Right renal cortex interstitium (tissue), 3 donors: ENCODE results near the gene INPP5B. TPM values are rescaled to one million over a fixed set of nuclear protein-coding genes. Genes with fewer than 3 reads are reported as not detected.
"Not testable (repeated sequence)": the region's sequence is repeated elsewhere in the genome, so short reads cannot be mapped to it uniquely, and the experiment has no call there.

Source experiments
- DNase-seq, 3 donors: peaks; one replicate each; pipeline ENCODE4 v3.0.0-alpha.2; 2013; ENCODE audit warnings: low read depth in 3 of 3, low spot score in 2 of 3
- polyA plus RNA-seq, 3 donors: library from polyadenylated mRNA; unstranded; fragments of 120-200 nt; gene quantifications; one replicate each; pipeline ENCODE4 v1.2.1, GENCODE V29; 2013; ENCODE audit not compliant: insufficient read length in 3 of 3

The INPP5B gene
- polyA plus RNA-seq, 3 donors, result 17.0 to 18.9 (median 17.8) TPM

DNA sequence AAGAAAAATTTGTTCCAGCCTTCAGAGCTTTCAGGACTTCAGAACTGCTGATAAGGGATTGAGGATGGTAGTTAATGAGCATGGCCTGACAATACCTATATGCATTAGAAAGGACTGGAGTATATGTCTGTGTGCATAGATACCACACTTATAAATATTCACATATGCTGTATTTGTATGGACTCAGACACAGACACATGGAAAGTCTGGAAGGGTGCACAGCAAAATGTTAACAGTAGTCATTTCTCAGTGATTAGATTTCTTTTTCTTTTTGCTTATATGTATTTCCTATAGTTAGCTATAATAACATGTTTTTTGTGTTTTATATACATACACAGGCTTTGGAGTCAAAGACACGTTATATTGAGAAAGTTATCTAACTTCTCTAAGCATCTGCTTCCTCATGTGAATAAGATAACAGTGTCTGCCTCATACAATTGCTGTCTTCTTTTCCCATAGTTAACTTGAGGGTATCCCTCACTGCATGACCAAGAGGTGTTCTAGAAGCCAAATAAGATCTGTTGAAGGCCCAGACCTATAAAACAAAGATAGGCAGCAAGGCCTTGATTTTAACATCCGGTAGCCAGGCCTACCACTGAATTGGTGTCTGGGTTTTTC lies 31.3 kb downstream of the INPP5B start:
- DNase-seq, result no peak

DNA sequence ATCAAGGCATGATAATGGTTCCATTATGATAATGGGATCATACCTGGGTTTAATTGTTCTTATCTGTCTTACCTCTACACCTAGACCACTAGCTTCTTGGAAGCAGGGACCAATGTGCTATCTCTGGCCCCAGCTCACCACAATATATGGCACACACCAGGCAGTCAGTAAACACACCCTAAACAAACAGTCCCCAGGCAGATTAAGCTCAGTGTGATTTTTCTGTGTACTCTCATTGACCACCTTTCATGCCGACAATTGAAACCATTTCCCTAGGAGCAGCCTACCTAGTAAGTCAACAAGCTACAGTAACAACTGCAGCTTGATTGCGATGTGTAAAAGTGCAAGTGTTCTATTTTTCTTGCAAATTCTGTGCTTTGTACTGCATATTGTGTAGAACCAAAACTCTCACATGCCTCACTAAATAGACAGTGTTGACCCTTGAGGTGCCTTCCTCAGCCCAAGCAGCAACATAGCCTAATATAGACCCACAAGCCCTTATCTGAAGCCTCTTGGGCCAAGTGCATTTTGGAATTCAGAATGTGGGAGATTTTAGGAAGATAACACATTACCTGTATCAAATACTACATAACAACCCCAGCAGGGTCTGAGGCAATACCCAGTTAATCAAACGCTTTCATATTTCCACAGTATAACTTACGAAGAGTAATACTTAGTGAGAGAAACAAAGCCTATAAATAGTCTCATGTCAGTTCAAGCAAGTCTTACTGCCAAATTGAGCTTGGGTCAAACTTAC lies 32.0 kb downstream of the INPP5B start:
- no peak for DNase-seq

DNA sequence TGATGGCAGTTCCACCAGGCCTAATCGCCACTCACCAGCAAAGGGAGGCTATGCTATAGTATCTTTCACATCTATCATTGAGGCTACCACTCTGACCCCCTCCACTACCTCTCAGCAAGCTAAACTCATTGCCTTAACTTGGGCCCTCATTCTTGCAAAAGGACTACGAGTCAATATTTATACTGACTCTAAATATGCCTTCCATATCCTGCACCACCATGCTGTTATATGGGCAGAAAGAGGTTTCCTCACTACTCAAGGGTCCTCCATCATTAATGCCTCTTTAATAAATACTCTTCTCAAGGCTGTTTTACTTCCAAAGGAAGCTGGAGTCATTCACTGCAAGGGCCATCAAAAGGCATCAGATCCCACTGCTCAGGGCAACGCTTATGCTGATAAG lies 35.4 kb downstream of the INPP5B start:
- not testable (repeated sequence) for DNase-seq

DNA sequence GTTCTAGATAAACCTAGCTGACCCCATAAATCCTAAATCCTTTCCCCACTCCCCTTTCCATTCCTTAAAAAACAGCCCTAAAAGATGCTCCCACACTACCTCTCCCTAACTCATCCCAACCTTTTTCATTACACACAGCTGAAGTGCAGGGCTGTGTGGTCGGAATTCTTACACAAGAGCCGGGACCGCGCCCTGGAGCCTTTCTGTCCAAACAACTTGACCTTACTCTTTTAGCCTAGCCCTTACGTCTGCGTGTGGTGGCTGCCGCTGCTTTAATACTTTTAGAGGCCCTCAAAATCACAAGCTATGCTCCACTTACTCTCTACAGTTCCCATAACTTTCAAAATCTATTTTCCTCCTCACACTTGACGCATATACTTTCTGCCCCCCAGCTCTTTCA lies 36.0 kb downstream of the INPP5B start:
- DNase-seq, result not testable (repeated sequence)

DNA sequence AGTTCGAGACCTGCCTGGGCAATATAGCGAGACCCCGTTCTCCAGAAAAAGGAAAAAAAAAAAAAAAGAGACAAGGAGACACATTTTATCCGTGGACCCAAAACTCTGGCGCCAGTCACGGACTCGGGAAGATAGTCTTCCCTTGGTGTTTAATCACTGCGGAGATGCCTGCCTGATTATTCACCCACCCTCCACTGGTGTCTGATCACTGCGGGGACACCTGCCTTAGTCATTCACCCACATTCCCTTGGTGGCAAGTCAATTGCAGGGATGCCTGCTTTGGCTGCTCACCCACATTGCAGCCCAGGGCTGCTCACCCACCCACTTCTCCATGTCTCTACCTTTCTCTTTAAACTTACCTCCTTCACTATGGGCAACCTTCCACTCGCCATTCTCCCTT lies 38.3 kb downstream of the INPP5B start:
- not testable (repeated sequence) for DNase-seq

DNA sequence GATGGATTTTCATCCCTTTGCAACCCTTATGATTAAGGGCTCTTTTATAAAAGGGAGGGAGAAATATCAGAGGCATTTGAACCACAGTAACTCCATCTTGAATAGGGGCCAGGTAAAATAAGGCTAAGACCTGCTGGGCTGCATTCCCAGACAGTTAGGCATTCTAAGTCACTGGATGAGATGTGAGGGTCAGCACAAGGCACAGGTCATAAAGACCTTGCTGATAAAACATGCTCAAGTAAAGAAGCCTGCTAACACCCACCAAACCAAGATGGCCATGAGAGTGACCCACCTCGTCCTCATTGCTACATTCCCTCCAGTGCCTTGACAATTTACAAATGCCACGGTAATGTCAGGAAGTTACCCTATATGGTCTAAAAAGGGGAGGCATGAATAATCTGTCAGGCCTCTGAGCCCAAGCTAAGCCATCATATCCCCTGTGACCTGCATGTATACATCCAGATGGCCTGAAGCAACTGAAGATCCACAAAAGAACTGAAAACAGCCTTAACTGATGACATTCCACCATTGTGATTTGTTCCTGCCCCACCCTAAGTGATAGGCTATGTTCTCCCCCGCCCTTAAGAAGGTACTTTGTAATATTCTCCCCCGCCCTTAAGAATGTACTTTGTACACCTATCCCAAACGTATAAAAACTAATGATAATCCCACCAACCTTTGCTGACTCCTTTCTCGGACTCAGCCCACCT lies 39.3 kb downstream of the INPP5B start:
- not testable (repeated sequence) for DNase-seq

DNA sequence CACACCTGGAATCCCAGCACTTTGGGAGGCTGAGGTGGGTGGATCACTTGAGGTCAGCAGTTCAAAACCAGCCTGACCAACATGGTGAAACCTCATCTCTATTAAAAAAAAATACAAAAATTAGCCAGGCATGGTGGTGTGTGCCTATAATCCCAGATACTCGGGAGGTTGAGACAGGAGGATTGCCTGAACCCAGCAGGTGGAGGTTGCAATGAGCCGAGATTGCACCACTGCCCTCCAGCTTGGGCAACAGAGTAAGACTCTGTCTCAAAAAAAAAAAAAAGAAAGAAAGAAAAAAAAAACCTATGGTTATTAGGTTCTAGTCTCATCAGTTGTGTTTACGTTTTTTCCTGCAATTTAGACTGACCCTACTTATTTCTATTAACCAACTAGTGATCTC lies 40.3 kb downstream of the INPP5B start:
- DNase-seq, result not testable (repeated sequence)

DNA sequence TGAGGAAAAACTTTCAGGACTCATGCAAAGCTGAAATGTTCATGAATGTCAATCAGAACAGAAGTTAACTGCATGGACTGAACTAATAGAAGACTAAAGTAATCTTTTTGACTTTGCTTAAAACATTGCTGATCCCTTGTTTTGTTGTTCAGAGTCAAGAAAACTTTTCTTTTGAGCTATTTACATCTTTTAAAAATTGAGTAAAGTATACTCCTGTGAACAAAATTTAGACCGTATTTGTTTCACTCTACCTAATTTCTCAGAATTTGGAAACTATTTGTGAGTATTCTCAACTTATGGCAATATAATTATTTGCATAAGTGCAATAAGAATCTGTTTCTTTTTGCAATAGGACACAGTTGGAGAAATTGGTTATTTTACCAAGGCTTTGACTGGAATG lies 41.1 kb downstream of the INPP5B start:
- DNase-seq, result no peak

DNA sequence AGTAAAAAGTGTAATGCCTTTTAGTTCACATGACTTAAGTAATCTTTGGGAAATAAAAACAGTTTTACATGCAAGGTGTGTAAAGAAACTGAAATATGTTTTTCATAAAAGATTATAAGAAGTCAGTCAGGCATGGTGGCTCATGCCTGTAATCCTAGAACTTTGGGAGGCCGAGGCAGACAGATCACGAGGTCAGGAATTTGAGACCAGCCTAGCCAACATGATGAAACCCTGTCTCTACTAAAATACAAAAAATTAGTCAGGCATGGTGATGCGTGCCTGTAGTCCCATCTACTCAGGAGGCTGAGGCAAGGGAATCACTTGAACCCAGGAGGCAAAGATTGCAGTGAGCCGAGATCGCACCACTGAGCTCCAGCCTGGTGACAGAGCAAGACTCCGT lies 42.9 kb downstream of the INPP5B start:
- DNase-seq, result not testable (repeated sequence)

DNA sequence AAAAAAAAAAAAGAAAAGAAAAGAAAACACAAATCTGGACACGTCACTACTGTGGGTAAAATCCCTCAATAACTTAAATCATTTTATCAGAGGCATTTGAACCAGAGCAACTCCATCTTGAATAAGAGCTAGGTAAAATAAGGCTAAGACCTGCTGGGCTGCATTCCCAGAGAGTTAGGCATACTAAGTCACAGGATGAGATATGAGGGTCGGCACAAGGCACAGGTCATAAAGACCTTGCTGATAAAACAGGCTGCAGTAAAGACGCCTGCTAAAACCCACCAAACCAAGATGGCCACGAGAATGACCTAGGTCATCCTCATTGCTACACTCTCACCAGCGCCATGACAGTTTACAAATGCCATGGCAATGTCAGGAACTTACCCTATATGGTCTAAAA lies 43.9 kb downstream of the INPP5B start:
- DNase-seq, result no peak

DNA sequence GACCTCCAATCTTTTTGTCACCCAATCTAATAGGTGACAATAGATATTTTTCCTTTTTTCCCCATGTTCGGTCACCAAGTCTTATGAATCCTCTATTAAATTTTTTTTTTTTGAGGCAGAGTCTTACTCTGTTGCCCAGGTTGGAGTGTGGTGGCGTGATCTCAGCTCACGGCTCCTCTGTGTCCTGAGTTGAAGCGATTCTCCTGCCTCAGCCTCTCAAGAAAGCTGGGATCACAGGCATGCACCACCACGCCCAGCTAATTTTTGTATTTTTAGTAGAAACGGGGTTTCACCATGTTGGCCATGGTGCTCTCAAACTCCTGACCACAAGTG lies 45.0 kb downstream of the INPP5B start:
- DNase-seq, result no peak

DNA sequence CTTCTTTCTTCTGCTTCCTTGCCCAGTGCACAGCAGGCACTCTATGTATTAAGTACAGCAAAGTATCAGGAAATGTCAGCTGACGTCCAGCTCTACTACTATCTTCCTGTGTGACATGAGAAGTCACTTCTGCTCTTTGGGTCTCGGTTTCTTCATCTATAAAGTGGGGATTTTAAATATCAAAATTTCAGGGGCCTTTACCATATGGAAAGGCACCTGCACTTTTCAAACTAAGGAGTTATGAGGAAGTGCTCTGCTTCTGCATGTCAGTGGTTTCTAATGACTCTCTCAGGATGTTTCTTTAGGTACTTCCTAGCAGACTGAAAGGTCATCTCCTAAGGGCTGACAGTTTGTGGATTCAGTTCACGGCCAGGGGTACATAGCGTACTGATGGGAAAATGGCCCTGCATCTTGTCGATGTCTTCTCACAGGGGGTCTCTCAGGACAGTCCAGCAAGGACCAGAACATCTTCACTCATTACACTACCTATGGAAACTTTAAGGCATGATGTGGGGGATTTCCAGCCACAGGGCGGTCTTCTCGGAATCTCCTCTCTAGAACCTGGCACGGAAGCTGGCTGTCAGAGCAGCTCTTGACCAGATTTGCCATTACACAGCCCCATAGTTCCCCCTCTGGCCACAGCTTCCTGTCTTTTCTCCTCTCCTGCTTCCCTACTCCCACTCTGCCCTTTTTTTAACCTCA lies 45.5 kb downstream of the INPP5B start:
- no peak for DNase-seq

DNA sequence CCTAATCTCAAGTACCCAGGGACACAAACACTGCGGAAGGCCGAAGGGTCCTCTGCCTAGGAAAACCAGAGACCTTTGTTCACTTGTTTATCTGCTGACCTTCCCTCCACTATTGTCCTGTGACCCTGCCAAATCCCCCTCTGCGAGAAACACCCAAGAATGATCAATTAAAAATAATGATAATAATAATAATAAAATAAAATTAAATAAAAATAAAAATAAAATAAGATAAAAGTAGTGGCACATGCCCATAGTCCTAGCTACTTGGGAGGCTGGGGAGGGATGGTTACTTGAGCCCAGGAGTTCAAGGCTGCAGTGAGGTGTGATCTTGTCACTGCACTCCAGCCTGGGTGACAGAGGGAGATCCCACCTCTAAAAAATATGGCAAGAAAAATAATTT lies 49.3 kb downstream of the INPP5B start:
- DNase-seq, result not testable (repeated sequence)

DNA sequence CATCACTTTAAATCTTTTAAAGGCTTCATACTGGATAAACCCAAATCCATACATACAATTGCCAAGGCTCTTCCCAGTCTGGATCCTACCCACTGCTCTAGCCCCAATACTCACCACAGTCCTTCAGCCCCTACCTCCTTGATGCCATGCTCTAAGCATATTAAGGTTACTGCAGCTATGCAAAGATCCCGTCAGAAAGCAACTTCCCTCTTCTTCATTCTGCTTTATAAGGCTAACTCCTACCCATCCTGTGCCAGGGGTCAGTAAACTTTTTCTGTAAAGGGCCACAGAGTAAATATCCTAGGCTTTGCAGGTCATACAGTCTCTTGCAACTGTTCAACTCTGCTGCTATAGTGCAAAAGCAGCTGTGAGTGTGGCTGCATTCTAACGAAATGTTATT lies 53.2 kb downstream of the INPP5B start:
- DNase-seq, result no peak

DNA sequence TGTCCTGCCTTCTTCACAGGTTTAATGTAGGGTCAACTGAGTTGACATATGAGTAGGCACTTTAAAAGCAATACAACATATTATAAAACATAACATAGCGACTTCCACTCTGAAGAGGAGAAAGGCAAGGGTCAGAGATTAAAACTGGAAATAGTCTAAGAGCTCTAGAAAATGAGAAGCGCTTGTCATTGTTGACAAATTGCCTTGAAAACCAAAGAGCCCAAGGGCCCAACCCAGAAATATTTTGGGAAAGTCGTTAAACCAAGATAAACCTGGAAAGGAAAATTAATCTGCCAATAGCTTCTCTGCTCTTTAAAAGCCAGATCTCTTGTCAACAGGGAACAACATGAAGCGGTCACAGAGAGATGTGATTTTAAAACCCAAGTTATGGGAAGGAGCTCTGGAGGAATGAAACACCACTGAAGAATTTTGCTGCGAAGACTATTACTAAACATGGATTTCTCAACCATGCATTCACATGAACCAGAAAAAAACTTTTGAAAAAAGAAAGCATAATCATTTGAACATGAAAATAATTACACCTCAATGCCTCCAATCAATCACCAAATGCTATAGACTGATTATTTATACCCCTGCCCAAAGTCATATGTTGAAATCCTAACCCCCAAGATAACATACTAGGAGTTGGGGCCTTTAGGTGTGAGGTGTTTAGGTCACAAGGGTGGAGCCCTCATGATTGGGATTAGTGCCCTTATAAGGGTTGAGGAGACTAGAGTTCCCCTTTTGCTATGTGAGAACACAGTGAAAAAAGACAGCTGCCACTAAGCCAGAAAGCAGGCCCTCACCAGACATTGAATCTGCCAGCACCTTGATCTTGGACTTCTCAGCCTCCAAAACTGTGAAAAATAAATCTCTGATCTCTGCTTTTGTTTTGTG lies 54.5 kb downstream of the INPP5B start:
- DNase-seq, result no peak

DNA sequence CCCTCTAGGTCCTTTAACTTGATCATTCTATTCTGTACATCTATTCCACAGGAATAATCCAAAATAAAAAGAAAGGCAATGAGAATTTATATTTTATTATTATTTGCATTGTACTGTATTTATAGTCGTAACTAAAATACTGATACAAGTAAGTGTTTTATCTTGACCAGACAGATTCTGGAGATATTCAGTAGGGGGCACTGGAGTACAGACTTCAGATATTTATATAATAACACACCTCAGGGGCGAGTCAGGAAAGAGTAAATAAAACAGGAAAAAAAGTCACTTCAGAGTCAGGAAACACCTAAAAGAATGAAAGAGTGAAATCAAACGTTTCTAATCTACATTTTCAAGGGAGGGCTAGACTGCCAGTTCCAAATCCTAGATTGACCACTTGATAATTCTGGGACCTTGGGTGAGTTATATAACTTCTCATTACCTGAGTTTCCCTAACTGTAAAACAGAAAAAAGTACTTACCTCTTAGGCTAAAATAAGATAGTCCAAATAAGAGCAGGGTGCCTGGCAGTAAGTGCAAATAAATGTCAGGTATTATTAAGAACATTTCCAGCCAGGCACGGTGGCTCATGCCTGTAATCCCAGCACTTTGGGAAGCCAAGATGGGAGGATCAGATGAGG lies 56.4 kb downstream of the INPP5B start:
- peak in 2 of 3 donors; percentile 7 for DNase-seq

DNA sequence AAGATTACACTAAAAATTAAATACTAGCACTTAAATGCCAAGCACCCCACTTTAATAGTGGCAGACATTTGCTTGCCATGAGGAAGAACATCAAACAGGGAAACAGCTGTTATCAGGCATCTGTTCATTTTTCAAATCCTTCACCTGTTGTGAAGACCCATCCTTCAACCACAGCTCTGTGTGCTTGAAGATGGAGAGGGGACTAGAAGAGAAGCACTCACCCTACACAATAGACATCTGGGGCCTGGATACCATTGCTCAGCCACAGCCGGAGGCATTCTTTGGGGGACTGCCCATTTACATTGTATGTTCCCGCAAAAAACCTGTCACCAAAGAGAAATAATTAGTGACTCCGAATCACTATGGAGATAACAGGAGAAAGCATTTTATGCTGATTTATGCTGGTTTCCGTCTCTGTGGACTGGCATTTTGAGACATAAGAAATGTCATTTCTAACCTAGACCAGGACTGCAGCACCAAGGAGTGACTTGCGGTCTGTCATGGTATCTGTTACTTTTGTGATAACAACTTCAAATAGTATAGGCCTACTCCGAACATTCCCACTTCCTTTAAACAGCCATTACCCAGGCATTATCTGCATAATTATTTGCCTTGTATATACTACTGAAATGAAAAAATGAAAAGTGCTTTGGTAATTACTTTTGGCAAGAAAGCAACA lies 58.7 kb downstream of the INPP5B start:
- DNase-seq, result no peak

DNA sequence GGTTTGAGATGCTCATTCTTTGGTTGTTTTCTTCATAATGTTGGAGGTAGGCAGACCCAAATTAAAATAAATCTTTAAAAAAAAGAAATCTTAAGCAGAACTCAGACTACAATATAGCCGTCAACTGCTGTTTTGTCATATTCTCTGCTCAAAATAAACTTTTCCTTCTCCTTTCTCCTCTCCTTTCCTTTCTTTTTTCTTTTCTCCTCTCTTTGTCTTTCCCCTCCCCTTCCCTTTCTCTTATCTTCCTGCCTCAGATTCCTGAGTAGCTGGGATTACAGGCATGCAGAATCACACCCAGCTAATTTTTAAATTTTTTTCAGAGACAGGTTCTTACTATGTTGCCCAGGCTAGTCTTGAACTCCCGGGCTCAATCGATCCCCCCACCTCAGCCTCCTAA lies 62.7 kb downstream of the INPP5B start:
- DNase-seq, result no peak

DNA sequence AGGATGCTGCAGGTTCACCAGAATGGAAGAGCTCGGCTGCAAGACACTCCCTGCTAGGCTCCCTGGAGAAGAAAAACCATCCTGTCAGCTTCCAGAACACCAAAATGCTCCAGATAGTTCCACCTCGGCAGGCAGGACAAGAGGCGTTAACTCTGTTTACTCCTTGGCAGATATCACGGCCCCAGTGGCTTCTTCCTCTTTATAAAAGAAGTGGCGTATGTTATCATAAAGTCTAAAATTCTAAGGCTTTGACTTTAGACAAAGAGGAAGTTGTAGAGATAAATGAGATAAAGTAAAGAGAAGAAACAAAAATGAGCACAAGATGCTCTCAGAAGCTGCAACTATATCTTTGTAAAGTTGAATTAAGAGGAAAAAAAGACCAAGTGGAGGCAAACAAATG lies 63.2 kb downstream of the INPP5B start:
- DNase-seq, result no peak
